A549 (cell line): ENCODE results near the gene PHF2.

Experiments
- EP300 ChIP-seq, 2 experiments: fragments of >200 bp; sonication (Bioruptor Twin); formaldehyde crosslinking; IDR thresholded peaks; 2 replicates in 1 of 2; 3 replicates in 1 of 2; pipeline ENCODE4 v1.6.1; 2016 to 2017
- TF ChIP-seq, protein P1 (sequence below): fragments of >200 bp; sonication (Bioruptor Twin); formaldehyde crosslinking; IDR thresholded peaks from 3 replicates; pipeline ENCODE4 v1.5.1; 2016

DNA sequence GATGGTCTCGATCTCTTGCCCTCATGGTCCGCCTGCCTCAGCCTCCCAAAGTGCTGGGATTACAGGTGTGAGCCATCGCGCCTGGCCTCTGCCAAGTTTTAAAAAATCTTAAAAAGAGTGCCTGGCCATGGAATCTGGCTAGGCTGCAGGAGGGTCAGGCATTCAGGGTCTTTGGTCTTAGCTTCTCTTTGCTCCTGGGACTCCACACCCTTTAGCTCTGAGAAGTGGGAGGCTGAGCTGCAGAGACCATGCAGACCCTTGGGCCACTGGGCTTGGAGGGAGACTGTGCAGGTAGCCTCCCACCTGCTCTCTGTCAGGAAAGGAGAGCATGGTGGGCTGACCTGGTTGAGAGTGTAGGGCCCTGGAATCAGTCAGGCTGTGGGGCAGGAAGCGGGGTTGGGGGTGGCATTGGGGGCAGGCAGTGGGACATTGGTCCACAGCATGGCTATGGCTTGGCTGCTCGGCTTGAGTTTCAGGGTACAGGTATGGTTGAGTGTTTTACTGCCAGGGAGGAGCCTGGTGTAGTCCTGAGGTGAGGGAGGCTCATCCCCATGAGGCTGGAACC is 20.8 kb downstream of the PHF2 start:
- TF ChIP-seq, protein P1, sequence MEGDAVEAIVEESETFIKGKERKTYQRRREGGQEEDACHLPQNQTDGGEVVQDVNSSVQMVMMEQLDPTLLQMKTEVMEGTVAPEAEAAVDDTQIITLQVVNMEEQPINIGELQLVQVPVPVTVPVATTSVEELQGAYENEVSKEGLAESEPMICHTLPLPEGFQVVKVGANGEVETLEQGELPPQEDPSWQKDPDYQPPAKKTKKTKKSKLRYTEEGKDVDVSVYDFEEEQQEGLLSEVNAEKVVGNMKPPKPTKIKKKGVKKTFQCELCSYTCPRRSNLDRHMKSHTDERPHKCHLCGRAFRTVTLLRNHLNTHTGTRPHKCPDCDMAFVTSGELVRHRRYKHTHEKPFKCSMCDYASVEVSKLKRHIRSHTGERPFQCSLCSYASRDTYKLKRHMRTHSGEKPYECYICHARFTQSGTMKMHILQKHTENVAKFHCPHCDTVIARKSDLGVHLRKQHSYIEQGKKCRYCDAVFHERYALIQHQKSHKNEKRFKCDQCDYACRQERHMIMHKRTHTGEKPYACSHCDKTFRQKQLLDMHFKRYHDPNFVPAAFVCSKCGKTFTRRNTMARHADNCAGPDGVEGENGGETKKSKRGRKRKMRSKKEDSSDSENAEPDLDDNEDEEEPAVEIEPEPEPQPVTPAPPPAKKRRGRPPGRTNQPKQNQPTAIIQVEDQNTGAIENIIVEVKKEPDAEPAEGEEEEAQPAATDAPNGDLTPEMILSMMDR: no peak
- no peak for TF ChIP-seq EP300 (IDR thresholded peaks at IDR 0.05)
